ENCODE measurements around the gene HDAC5.
"Not testable (repeated sequence)": the region's sequence is repeated elsewhere in the genome, so short reads cannot be mapped to it uniquely, and the experiment has no call there.

The HDAC5 gene

DNA sequence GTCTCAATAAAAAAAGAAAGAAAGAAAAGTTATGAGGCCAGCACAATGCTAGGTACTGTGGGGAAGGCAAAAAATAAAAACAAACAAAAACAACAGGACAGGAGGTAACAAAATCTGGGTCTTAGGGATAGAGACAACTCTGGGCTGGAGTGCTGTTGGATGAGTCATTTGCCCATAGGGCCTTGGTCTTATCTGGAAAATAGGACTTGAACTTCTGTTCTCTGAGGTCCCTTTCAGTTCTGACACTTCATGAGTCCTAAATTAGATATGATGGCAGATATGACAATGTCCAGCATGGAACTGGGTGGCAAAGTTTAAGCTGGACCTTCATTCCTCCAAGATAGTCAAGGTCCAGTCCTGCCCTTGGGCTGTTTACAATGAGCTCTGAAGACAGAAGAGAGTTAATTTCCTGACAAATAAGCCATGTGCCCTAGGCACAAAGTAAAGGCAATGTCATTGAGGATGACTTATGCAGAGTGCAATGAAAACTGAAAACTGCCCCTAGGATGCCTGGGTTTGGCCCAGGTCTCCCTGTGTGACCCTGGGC lies 8.9 kb upstream of the HDAC5 start:
- peak; percentile 40 for DNase-seq

DNA sequence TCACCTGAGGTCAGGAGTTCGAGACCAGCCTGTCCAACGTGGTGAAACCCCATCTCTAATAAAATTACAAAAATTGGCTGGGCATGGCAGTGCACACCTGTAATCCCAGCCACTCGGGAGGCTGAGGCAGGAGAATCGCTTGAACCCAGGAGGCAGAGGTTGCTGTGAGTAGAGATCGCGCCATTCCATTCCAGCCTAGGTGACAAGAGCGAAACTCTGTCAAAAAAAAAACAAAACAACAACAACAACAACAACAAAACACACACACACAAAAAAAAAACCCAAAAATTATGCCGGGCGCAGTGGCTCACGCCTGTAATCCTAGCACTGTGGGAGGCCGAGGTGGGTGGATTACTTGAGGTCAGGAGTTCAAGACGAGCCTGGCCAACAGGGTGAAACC lies 7.9 kb upstream of the HDAC5 start:
- not testable (repeated sequence) for DNase-seq

DNA sequence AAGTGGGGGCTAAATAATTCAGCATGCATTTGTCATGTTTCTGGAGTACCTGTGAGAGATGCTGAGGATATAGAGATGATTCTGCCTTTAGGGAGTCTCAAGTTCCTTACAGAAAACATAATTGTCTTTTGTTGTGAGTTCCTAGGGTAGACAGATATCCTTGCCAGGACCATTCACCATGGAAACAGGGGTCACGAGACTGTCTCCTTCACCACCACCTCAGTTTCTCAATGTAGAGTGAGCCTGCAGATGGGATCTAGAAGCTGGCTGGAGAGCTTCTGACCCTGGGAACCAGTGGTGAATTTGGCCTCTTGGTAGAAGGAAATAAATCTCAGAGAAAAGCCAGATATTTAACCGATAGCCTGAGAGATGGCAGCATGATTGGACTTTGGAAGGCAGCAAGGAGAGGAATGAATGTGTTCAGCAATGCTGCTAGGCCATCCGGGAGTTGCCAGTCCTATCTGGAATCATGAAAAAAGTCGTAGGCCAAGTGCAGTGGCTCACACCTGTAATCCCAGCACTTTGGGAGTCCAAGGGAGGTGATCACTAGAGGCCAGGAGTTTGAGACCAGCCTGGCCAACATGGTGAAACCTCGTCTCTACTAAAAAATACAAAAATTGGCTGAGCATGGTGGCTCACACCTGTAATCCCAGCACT lies 7.4 kb upstream of the HDAC5 start:
- DNase-seq, result no peak

DNA sequence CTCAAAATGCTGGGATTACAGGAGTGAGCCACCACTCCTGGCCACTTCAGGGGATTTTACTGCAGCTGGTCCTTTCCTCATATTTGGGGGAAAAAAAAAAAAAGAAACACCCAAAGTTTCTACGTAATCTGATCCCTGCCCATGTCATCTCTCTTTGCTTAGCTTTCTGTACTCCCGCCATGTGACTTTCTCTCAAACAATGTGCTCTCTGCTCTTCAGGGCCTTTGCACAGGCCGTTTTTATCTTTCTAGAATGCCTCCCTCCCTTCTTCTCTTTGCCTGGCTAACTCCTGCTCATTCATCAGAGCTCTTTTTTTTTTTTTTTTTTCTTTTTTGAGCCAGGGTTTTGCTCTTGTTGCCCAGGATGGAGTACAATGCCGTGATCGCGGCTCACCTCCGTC lies 4.9 kb upstream of the HDAC5 start:
- DNase-seq, result no peak

DNA sequence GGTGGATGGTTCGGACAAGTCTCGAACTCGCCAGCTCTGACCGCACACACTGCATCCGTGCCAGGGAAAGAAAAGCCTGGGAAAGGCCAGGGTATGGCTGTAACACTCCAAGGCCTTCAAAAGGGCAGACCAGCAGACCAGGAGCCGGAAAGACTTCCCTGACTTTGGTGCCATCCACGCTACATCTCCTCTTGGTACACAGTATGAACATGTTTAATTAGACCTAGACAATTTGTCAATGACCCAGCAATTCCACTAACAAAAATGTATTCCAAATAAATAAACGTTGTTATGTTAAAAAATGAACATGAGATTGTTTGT lies 637 bp upstream of the HDAC5 start:
- DNase-seq, result no peak

DNA sequence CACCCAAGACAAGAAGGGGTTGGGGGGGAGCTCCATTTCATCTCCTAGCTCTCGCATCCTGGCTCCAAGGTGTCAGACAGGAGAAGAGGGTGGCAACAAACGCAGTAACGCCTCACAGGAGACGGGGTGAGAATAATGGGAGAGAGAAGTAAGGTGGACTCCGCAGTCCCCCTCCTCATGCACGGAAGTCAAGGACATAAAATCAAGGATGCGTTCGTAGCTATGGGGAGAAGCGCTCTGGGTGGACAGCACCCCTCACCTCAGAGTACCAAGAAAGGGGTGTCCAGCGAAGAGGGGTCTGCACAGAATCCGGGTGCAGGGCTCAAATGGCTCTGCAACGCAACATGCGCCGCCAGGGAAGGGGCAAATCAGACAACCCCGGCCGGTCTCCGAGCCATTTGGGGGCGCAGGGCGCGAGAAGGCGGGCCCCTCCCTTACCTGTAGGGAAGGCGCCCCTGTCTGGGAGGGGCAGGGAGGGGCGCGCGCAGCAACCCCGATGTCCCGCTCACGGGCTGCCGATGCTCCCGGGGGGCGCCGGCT lies 555 bp downstream of the HDAC5 start:
- no peak for DNase-seq

DNA sequence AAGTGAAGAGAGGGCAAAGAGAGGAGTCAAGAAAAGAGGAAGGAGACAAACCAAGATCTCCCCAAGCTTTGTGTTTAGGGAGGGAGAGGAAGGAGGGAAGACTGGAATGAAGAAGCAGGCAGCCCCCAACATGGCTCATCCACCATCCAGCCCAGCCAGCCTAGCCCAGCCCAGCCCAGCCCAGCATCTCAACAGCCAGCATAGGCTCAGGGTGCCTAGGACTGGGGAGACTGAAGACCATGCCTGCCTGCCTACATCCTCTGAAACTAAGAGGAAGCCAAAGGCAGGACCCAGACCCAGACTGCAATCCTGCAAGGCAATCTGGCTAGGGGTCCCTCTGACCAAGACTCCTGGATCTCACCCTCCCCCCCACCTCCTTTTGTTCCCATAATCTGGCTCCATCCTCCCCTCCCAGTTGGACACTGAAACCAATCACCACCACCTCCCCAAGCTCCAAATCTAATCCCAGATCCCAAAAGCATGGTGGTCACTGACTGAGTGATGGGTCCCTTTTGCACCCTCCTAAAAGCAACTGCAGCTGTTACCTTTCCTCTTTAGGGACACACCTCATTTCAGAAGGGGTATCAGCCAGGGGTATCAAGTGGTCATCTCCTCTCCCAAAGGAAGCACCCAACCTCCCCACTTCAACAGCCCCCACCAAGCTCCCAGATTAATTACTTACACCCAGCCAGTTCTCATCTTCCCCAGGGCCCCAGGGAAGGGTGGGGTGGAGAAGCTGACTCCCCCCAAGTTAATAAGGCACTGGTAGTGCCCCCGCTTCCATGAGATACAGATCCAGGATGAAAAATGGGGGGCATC lies 1.2 kb downstream of the HDAC5 start:
- DNase-seq, result no peak

DNA sequence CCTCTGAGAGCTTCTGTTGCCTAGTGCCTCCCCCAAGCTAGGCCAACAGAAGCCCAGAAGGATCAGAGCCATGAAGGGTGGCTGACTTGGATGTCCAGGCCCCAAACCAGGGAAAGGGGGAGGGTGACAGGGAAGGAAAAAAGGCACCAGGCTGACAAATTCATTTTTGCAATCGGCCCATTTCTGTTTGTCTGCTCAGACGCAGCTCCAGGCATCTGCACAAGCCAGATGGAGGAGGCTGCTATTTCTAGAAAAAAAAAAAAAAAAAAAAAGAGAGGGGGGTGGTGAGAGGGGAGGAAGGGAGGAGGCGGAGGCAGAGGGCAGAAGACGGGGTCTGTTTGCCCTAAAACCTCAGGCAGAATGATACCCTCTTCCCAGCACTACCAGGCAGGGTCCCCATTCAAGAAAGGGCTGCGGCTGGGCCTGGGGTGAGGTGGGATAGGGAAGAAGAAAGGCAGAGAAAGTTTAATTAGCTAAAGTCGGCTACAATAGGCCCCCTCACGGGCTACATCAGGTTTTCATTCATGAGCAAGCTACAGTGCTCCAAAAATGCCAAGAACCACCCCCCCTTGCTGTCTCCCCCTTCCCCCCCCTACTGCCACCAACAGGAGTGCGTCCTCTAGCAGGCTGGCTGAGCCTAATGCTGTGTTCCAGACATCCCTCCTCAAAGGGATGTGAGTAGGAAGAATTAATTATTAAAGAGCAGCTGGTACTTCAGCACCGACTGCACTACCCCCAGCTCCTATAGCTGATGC lies 2.4 kb downstream of the HDAC5 start:
- DNase-seq, result no peak

DNA sequence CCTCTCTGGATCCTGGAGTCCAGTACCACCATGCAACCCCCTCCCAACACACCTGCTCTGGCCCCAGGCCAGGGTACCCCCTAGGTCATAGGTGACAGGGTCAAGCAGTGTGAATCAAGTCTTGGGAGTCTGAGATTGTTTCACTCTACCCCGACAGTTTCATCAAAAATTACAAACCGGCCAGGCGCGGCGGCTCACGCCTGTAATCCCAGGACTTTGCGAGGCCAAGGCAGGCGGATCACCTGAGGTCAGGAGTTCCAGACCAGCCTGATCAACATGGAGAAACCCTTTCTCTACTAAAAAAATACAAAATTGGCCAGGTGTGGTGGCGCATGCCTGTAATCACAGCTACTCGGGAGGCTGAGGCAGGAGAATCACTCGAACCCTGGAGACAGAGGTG lies 3.2 kb downstream of the HDAC5 start:
- not testable (repeated sequence) for DNase-seq

DNA sequence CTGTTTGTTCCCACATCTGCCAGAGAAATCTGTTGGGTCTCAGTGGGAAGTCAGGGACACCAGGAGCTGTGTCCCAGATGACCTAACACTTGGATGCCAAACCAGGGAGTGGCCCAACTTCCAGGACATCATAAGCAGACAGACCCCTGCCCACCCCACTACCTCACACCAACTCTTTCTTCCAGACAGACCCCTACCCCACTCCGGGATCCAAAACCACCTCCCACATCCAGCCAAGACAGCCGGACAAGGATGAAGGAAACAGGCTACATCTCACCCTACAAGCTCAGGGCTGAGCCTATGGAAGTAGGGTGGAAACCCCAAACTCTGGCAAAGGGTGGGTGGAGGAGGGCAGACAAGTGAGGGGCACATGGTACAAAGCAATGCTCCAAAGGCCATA lies 3.6 kb downstream of the HDAC5 start:
- no peak for DNase-seq

DNA sequence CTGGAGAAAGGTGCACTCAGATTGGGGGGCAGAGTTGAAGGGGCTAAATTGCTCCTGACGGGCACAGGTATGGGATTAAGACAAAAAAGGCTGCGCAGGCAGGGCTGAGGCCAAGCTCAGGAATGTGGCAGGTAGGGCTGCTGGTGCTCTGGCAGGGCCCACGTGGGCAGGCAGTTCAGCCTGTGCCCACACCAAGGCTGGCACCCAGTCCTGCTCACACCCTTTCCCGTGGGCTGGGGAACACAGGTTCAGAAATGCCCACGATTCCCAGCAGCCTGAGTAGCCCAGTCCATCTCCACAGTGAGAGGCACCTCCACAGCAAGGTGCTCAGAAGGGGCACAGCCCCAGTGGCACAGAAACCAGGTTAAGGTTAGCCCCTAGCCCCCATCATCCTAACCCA lies 4.4 kb downstream of the HDAC5 start:
- DNase-seq, result no peak

DNA sequence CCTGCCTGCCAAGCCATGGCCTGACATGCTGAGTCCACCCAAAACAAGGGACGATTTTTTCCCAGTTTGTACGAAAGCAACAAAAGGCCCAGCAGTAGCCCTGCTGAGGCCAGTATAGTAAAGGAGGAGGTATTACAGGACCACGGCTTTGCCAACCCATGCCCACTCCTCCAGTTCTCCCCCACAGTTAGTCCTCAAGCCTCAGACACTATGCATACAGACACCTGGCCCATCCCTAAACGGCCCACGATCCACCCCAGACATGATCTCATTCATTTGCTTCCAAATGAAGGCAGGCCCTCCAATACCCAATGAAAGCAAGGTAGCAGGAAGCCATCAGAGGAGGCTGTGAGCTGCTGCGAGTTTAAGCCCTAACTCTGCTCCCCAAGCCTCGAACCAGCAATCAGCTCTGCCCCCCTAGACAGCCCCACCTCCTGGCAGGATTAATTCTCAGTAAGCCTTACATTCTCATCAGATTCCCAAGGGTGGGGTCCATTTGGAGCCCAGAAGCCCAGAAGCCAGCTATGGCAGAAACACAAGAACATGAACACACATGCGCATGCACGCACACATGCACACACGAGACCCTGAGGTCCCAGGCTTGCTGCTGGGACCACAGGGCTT lies 4.9 kb downstream of the HDAC5 start:
- no peak for DNase-seq

DNA sequence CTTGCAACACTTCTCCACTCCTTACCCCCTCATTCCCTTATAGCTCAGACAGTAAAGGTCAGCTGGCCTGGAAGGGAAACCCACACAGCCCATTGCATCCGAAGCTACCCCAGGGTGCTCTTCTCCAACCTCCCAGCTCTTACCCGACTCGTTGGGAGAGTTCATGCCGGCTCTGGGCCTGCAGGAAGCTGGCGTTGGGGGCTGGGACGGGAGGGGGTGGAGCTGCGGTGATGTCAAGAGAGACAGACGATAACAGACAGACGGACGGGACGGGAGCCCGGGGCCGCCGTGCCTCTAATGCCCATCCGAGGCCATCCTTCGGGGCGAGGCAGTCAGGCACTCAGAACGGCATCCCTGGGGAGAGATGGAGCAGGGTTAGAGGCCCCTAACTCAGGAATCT lies 6.1 kb downstream of the HDAC5 start:
- DNase-seq, result no peak

DNA sequence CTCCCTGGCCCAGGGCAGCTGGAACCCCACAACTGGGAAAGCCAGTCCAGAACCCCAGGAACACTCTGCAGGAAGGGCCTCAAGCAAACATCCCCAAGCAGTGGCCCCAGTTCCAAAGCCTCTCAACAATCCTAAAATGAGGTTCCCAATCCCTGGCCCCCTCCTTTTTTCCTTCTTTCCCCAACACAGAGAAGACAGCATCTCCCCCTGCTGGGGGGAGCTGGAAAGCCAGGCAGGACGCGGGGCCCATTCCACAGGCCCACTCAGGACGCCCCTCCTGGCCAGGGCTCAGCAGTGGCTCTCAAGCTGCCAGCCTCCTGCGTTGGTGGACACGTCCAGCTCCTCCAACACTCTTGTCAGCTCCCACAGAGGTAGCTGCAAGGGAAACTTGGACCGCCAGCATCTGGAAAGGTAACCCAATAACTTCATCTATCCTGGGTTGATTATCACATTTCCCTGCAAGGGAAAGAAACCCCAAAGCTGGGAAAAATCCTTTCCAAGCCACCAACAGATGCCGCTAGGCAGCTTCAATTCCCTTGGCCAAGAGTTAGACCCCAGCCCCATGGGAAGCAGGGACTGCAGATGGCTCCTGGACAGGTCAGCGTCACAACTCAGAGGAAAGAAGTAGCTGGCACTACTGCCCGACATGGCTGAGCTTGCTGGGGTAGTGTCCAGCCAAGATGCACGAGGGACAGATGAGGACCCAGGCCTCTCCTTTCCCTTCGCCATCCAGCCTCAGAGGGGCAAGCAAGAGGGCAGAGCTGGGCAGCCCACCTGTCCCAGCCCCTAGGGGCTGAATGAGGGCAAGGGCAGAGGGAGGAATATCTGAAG lies 7.6 kb downstream of the HDAC5 start:
- DNase-seq, result peak; percentile 58

DNA sequence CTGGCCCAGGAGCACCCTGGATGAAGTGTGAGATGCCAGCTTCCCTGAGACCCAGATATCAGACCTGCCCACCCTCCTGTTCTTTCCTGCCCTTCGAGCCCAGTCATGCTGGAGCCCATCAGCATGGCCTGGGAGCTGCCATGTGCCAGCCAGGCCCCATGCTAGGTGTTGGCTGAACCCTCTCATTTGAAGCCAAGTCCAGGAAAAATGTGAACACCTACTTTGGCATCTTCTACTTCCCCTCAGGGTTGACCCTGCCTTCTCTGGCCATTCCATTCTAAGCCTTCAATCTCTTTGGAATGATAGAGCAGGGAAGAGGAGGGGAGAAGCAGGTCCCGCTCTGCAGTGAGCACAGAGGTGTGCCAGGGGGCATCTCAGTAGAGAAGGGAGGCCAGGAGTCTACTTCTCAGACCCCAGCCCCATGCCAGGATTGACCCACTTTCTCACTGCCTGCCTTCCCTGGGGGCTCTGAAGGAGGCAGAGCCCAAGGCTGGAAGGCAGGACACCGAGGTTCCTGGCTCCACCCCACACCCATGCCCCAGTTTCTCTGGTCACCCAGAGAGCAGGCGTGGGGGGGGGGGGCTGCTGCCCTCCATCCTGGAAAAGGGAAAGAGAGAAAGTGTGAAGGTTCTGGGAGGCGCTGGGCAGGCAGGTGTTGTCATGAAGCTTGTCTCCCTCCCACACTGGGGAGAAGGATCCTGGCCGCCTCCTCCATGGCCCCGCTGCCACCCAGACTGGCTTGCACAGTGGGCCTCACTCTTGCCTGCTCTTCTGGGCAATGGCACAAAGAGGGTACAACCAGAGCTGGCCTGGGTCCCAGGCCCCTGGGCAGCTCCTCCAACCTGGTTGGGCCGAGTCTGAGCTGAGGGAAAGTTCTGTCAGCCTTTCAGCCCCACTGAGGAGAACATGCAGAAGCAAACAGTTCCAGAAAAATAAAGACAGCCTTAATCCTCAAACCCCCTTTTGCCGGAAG lies 9.3 kb downstream of the HDAC5 start:
- DNase-seq, result no peak

DNA sequence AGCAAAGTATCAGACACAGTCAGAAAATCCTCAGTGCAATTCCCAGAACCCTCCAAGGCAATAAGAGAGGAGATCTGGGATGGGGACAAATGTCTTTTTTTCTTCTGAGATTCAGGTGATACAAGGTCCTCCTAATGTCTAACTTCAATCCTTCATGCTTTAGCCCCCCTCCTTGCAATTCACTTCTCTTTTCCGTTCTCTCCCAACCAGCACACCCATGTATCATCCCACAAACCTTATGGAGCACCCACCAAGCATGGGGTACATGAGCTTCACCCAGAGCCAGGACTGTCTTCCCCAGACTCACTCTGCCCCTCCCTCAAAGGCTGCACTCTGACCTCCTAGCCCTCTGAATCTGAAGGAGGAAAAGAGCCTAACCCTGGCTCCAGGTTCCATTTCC lies 10.1 kb downstream of the HDAC5 start:
- DNase-seq, result no peak

DNA sequence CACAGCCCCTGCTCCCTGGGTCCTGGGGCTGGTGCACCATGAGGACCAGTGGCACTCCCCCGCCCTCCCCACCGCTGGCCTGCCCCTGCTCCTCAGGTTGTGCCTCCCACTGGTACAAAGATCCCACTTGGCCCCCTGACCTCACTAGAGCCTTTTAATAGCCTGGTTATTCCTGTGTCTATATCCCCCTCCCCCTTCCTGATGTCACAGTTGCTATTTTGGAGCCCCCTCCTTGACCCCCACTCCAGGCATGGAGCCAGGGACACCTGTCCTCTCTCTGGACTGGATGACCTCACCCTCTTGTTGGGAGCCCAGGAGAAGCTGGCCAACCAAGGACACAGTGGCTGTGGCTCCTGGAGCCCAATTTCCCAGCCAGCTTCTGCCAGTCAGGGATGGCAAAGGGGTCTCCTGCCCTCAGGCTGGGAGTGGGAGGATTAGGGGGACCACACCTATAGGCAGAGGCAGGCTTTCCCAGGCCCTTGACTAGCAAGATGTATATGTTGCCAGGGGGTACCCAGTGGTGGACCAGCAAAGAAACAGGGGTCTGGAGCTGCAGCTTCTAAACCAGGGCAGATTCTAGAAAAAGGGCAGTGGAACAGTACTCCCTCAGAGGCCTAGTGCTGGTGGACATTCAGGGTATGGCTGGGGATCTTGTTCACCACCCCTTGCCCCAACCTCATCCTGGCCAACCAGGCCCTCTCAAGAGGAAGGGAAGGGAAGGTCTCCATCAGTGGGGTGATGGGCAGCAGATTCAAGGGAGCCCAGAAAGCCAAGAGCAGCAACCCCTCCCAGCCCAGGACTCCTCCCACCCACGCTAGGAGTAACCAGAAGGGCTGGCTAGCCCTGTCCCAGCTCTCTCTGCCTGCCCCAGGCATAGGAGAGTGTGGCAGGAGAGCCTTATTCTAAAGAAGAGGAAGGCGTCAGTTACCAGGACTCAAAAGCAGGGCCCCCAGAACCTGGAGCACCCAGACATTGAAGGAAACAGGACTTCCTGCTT lies 10.9 kb downstream of the HDAC5 start:
- DNase-seq, result no peak

DNA sequence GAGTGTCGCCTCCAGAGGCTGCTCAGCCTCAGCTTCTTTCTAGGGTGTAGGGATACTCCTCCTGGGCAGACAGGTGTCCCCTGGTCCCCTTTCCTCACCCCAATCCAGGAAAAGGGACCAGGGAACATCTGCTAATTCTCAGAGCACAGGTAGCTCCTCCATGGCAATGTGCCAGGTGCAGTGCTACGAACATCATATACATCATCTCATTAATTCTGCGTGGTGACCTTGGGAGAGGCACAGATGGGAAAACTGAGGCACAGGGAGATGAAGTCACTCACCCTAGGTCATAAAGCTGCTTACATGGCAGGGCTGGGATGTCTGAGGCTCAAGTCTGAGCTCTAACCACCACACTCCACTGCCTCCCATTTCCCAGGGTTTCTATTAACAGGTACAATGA lies 11.7 kb downstream of the HDAC5 start:
- DNase-seq, result no peak

DNA sequence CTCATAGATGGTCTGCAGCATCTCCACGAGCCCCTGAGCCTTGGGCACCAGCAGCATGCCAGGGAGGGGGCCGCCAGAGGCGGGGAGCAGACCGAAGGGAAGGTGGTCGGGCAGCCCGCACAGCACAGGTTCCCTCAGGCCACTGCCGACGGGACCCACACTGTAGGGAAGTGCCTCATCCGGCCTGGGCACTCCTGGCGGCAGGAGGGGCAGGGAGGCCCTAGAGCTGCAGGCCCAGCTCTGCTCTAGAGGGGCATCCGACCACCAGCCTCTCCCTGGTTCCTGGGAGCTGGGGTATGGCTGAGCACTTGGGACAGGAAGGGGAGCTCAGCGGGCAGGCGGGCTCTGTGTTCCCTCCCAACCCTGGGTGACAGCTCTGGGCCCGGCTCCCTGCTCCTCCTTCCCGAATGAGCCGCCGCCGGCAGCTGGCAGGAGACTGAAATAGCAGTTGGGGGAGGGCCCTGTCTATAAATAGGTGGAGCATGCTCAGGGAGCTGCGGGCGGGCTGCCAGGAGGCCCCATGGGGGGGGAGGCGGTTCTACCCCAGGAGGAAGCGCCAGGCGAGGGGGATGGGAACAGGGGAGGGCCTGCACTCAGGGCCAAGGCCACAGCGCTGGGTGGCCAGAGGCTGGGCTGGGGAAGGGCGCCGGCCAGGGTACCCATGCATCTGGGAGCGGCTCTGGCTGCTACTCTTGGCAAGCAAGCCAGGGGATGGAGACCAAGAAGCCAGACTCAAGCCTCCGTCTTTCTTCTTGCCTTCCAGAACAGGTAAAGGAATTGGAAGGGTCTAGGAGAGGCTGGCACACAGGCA lies 12.4 kb downstream of the HDAC5 start:
- DNase-seq, result peak; percentile 95
